LNCaP clone FGC (cell line): Measurements from ENCODE around the gene DIAPH2.
A peak's percentile ranks its signal among the peaks of the same experiment; 100 is the strongest.
"Not testable (repeated sequence)": the region's sequence is repeated elsewhere in the genome, so short reads cannot be mapped to it uniquely, and the experiment has no call there.

Experiments used
- DNase-seq: peaks from one replicate; pipeline ENCODE4 v3.0.0-alpha.2; 2011; ENCODE audit warnings: low read depth
- H3K4me3 ChIP-seq: 2 replicates; pipeline ENCODE4 v1.5.1; 2011; ENCODE audit warnings: mild to moderate bottlenecking, low read depth, low read length, control low read depth
- TF ChIP-seq, protein P1 (sequence below): IDR thresholded peaks from 2 replicates; pipeline ENCODE4 v1.5.1; 2012; ENCODE audit warnings: mild to moderate bottlenecking; ENCODE audit not compliant: control insufficient read depth, insufficient read depth; ENCODE audit errors: extremely low read depth

The DIAPH2 gene

GRCh38 chrX:96713303-96713702, 28.7 kb downstream of the DIAPH2 start:
- TF ChIP-seq, protein P1, sequence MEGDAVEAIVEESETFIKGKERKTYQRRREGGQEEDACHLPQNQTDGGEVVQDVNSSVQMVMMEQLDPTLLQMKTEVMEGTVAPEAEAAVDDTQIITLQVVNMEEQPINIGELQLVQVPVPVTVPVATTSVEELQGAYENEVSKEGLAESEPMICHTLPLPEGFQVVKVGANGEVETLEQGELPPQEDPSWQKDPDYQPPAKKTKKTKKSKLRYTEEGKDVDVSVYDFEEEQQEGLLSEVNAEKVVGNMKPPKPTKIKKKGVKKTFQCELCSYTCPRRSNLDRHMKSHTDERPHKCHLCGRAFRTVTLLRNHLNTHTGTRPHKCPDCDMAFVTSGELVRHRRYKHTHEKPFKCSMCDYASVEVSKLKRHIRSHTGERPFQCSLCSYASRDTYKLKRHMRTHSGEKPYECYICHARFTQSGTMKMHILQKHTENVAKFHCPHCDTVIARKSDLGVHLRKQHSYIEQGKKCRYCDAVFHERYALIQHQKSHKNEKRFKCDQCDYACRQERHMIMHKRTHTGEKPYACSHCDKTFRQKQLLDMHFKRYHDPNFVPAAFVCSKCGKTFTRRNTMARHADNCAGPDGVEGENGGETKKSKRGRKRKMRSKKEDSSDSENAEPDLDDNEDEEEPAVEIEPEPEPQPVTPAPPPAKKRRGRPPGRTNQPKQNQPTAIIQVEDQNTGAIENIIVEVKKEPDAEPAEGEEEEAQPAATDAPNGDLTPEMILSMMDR, result no peak
- no peak for DNase-seq
- no peak overlapping the region for H3K4me3 ChIP-seq

- DNase-seq, H3K4me3 ChIP-seq: not testable (repeated sequence)
These were observed 29.8 kb downstream of the DIAPH2 start for GRCh38 chrX:96714393-96714792.

GRCh38 chrX:96715481-96715880, 30.8 kb downstream of the DIAPH2 start:
- no peak overlapping the region for H3K4me3 ChIP-seq
- DNase-seq, result peak; percentile 22
- TF ChIP-seq, protein P1, result no peak

- H3K4me3 ChIP-seq, result no peak overlapping the region
- no peak for DNase-seq
- TF ChIP-seq, protein P1, result no peak
These were observed 34.7 kb downstream of the DIAPH2 start for GRCh38 chrX:96719161-96719875.

GRCh38 chrX:96721354-96721753, 36.7 kb downstream of the DIAPH2 start:
- DNase-seq, result no peak
- TF ChIP-seq, protein P1, result no peak
- no peak overlapping the region for H3K4me3 ChIP-seq

DNA sequence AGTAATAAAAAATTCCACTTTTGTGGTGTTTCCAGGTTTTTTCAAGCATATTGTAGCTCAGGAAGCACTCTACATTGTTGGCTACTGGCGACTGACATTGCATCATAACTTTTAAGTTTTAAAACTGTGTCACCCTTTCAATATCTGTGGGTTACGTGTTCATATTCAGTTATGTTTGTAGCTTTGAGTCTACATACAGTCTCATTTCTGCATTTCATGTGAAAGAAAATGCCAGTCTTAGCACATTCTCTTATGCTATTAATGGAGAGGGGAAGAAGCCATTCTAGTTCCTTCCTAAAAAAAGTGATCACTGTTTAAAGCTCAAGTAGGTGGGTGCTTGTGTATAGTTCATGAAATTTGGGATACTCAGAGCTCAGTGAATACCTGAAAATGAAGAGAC, 38.1 kb downstream of the DIAPH2 start:
- TF ChIP-seq, protein P1, result no peak
- no peak for DNase-seq
- no peak overlapping the region for H3K4me3 ChIP-seq

DNA sequence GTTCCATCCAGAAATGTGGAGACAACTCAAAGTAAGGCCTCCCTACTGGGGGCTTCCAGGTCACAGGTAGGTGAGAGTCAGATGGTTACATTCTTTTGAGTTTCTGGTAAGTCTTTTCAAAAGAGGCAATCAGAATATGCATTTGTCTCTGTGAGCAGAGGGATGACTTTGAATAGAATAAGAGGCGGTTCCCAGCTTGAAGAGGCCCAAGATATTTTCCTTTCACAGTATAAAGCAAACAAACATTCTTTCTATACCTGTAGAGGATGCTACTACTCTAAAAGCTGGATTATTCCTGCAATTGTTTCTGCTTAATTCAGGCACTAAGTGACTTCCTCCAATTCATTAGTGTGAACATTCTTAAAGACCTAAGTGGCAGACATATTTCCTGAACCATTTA, 44.4 kb downstream of the DIAPH2 start:
- H3K4me3 ChIP-seq, result no peak overlapping the region
- TF ChIP-seq, protein P1, result no peak
- no peak for DNase-seq
